ENCODE measurements around the gene IGFBPL1. TPM values are rescaled to one million over a fixed set of nuclear protein-coding genes. Genes with fewer than 3 reads are reported as not detected.

The IGFBPL1 gene
- total and polyA plus RNA-seq, 2 of the 13 experiments (the other 11 are each of a cell fraction or from before 2014, with no cell fraction given) = 0.24 TPM; not detected in 1

DNA sequence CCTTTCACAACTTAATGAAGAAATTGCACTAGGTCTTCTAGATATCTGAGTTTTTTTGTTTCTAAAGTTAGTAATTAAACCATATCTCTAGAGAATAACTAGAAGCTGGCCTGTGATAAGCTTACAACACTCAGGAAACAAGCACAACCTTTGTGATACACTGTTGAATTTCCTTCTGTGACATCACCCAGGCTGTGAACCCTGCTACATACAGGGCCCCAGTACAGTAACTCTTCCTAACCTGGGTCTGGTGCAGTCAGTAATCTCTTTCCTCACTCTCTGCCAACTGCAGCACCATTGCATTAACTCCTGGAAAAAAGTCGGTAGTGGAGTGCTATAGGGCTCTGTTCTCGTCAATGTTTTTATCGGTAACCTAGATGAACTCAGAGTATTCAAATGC, 10.6 kb upstream of the IGFBPL1 start (continued):
- TF ChIP-seq PTBP1 (IDR thresholded peaks at IDR 0.05; ENCODE audit: low read depth, low read length, poor library complexity, severe bottlenecking) (no peak), ZNF382 (CRISPR knock-in tag; IDR thresholded peaks at IDR 0.05; ENCODE audit: borderline replicate concordance) (no peak), SNAPC2 (CRISPR knock-in tag; IDR thresholded peaks at IDR 0.05) (no peak), ZBTB3 (CRISPR knock-in tag; IDR thresholded peaks at IDR 0.05; ENCODE audit: borderline replicate concordance, low read depth) (no peak), CHCHD3 (CRISPR knock-in tag; IDR thresholded peaks at IDR 0.05) (no peak), SOX13 (IDR thresholded peaks at IDR 0.05) (no peak), SOX13 (CRISPR knock-in tag; conservative IDR thresholded peaks at IDR 0.05 in 1 of 2, IDR thresholded peaks at IDR 0.05 in 1 of 2) (peak in 1 of 2 experiments; percentile 14; a peak in 1 of 4 replicates), MED8 (CRISPR knock-in tag; IDR thresholded peaks at IDR 0.05; ENCODE audit: insufficient replicate concordance) (no peak), ZNF143 (CRISPR knock-in tag; IDR thresholded peaks at IDR 0.05) (no peak), ZNF207 (IDR thresholded peaks at IDR 0.05; ENCODE audit: borderline replicate concordance) (no peak), ATF5 (CRISPR knock-in tag; IDR thresholded peaks at IDR 0.05; ENCODE audit: low read depth) (no peak), ZFX (CRISPR knock-in tag; IDR thresholded peaks at IDR 0.05; ENCODE audit: low read depth) (peak; percentile 44), ZNF383 (CRISPR knock-in tag; IDR thresholded peaks at IDR 0.05; ENCODE audit: borderline replicate concordance) (no peak), NFIC (IDR thresholded peaks at IDR 0.05; ENCODE audit: low read length) (no peak), STAT5B (CRISPR knock-in tag; IDR thresholded peaks at IDR 0.05) (no peak), CEBPG (CRISPR knock-in tag; IDR thresholded peaks at IDR 0.05) (peak; percentile 50; the same call in 1 of the 2 replicates), GATAD2A (CRISPR knock-in tag; IDR thresholded peaks at IDR 0.05) (0 out of 2 replicates have a peak, but pooled peaks have one; percentile 33), ZNF317 (CRISPR knock-in tag; IDR thresholded peaks at IDR 0.05) (no peak), ZNF782 (CRISPR knock-in tag; IDR thresholded peaks at IDR 0.05; ENCODE audit: borderline replicate concordance) (no peak), NR1H2 (CRISPR knock-in tag; IDR thresholded peaks at IDR 0.05; ENCODE audit: borderline replicate concordance, low read depth) (no peak), SRF (IDR thresholded peaks at IDR 0.05; ENCODE audit: low read depth, low read length) (no peak), RARA (CRISPR knock-in tag; IDR thresholded peaks at IDR 0.05) (peak; percentile 25; the same call in 1 of the 2 replicates), HNF4A (CRISPR knock-in tag; IDR thresholded peaks at IDR 0.05) (peak; percentile 19; the same call in 1 of the 2 replicates), FOXC1 (CRISPR knock-in tag; IDR thresholded peaks at IDR 0.05; ENCODE audit: borderline replicate concordance) (no peak), CENPT (CRISPR knock-in tag; IDR thresholded peaks at IDR 0.05; ENCODE audit: low read depth) (no peak), CBFB (CRISPR knock-in tag; IDR thresholded peaks at IDR 0.05) (no peak), ELF3 (CRISPR knock-in tag; IDR thresholded peaks at IDR 0.05) (peak; percentile 65), ATF4 (CRISPR knock-in tag; IDR thresholded peaks at IDR 0.05) (peak in 1 of 2 experiments; percentile 92; a peak in 2 of 4 replicates)
- TF ChIP-seq, protein P1, sequence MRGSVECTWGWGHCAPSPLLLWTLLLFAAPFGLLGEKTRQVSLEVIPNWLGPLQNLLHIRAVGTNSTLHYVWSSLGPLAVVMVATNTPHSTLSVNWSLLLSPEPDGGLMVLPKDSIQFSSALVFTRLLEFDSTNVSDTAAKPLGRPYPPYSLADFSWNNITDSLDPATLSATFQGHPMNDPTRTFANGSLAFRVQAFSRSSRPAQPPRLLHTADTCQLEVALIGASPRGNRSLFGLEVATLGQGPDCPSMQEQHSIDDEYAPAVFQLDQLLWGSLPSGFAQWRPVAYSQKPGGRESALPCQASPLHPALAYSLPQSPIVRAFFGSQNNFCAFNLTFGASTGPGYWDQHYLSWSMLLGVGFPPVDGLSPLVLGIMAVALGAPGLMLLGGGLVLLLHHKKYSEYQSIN (CRISPR knock-in tag; IDR thresholded peaks at IDR 0.05; ENCODE audit: borderline replicate concordance) = no peak
- TF ChIP-seq, protein P2, sequence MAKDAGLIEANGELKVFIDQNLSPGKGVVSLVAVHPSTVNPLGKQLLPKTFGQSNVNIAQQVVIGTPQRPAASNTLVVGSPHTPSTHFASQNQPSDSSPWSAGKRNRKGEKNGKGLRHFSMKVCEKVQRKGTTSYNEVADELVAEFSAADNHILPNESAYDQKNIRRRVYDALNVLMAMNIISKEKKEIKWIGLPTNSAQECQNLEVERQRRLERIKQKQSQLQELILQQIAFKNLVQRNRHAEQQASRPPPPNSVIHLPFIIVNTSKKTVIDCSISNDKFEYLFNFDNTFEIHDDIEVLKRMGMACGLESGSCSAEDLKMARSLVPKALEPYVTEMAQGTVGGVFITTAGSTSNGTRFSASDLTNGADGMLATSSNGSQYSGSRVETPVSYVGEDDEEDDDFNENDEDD (CRISPR knock-in tag; IDR thresholded peaks at IDR 0.05; ENCODE audit: borderline replicate concordance) = no peak

All from HepG2 (cell line).